ENCODE results near the gene GRIK4. TPM values are rescaled to one million over a fixed set of nuclear protein-coding genes. Genes with fewer than 3 reads are reported as not detected.

The GRIK4 gene
- total and polyA plus RNA-seq, 2 of the 4 experiments (the other 2 are of a cell fraction): 0.18 to 0.38 TPM

DNA sequence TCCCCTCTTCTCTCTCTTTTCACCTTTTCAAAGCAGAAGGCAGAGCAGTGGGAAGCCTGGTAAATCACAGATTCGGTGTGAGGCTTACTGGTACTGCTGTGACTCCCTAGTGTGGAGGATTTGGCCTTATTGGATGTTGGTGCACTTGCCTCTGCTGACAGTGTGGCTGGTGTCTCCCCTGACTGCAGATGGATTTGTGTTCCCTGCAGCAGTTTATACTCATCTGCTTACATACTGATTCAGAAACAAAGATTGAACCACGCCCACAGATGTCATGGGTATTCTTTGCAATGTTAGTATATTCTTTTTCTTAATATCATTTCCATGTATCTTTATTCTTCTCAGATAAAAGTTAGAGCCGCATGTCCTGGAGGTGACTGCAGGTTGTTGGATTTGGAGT is 26.8 kb upstream of the GRIK4 start:
- no peak overlapping the region for H3K14ac ChIP-seq (replicated peaks; ENCODE audit: low read depth, low read length)
- H3K9me3 ChIP-seq (ENCODE audit: control insufficient read depth, insufficient read depth, low read length): no peaks in the 10 kb centered on the region
- no peak overlapping the region for H2BK20ac ChIP-seq (ENCODE audit: low read depth, low read length)
- H2BK15ac ChIP-seq (ENCODE audit: low read depth, low read length): no peak overlapping the region
- DNase-seq: no peak
- H3K4me3 ChIP-seq (ENCODE audit: insufficient read depth, low read depth, low read length): no peak overlapping the region
- BruUV-seq (replicated peaks): no TSS peak
- H3K9me1 ChIP-seq (ENCODE audit: insufficient read depth, low read length): 0 out of 2 replicates have a peak, but pooled peaks cover 2% of the 10 kb centered on the region
- H3K4me2 ChIP-seq (ENCODE audit: low read depth, low read length): no peak overlapping the region
- H4K91ac ChIP-seq (ENCODE audit: insufficient read depth, low read depth, low read length): no peak overlapping the region
- ChIA-PET POLR2A (ENCODE audit: unreplicated experiment) (no interaction called here), CTCF (no interaction called here)
- H3K36me3 ChIP-seq (ENCODE audit: control insufficient read depth, insufficient read depth, low read length): peaks cover 43% of the 10 kb centered on the region
- intact Hi-C loops (cut with micrococcal nuclease): no loop called here
- H3K4me1 ChIP-seq (ENCODE audit: control insufficient read depth, insufficient read depth, low read length): peaks cover 2% of the 10 kb centered on the region; the same call in 1 of the 2 replicates
- H3K27me3 ChIP-seq (ENCODE audit: control insufficient read depth, insufficient read depth, low read length): no peaks in the 10 kb centered on the region
- no peak overlapping the region for H3K9ac ChIP-seq (ENCODE audit: low read depth, low read length)
- no peak for TF ChIP-seq MAZ (IDR thresholded peaks at IDR 0.05; ENCODE audit: borderline replicate concordance, low read depth, low read length)
- no peak for TF ChIP-seq BHLHE40 (IDR thresholded peaks at IDR 0.05; ENCODE audit: low read depth, low read length)
- TF ChIP-seq RCOR1 (IDR thresholded peaks at IDR 0.05; ENCODE audit: insufficient replicate concordance, low read length): no peak
- TF ChIP-seq RAD21 (IDR thresholded peaks at IDR 0.05; ENCODE audit: low read length): no peak
- TF ChIP-seq SMC3 (IDR thresholded peaks at IDR 0.05; ENCODE audit: low read depth, low read length): no peak
- no peak for TF ChIP-seq MXI1 (IDR thresholded peaks at IDR 0.05; ENCODE audit: borderline replicate concordance, low read depth, low read length)
- no peak for TF ChIP-seq FOS (IDR thresholded peaks at IDR 0.05; ENCODE audit: low read depth, low read length)
- H4K5ac ChIP-seq (ENCODE audit: low read depth, low read length): no peak overlapping the region
- no peaks in the 10 kb centered on the region for H4K20me1 ChIP-seq (ENCODE audit: insufficient read depth, low read length)
- no peak overlapping the region for H2BK5ac ChIP-seq (ENCODE audit: low read depth, low read length, poor library complexity, severe bottlenecking)
- H2AK9ac ChIP-seq (replicated peaks; ENCODE audit: low read depth, low read length, poor library complexity): no peak overlapping the region
- H3K23ac ChIP-seq (ENCODE audit: low read depth, low read length): no peak overlapping the region
- peaks cover 15 to 17% of the 10 kb centered on the region in 2 experiments; a peak in 2 of 4 replicates for H3K79me1 ChIP-seq (ENCODE audit: low read depth in 1 of 2, low read length in 2 of 2)
- WGBS, 2 experiments (ENCODE audit: extremely low coverage in 2 of 2, insufficient read length in 1 of 2): no CpG with 5 or more reads among the region's 3 CpGs
- no peak overlapping the region for H3K27ac ChIP-seq (ENCODE audit: insufficient read depth, low read length)
- H2BK120ac ChIP-seq (ENCODE audit: low read depth, low read length): no peak overlapping the region
- no peak overlapping the region for H2AK5ac ChIP-seq (ENCODE audit: low read depth, low read length)
- H2AFZ ChIP-seq (replicated peaks; ENCODE audit: low read length, poor library complexity): no peak overlapping the region
- H3K18ac ChIP-seq (ENCODE audit: low read depth, low read length): no peak overlapping the region
- dilution Hi-C loops (cut with HindIII; ENCODE audit: low sequenced_read_pairs, unreplicated experiment): no loop called here
- in situ Hi-C loops (cut with MboI; ENCODE audit: low sequenced_read_pairs): no loop called here
- ATAC-seq (ENCODE audit: low read depth): no peak; the same call in 1 of the 2 replicates
- H4K8ac ChIP-seq (ENCODE audit: low read depth in 2 of 2, low read length in 2 of 2): no peak overlapping the region
- no peak overlapping the region for H3K56ac ChIP-seq (ENCODE audit: extremely low read depth, insufficient read depth, low read length)
- H3K4ac ChIP-seq (ENCODE audit: low read depth, low read length): no peak overlapping the region
